ENCODE results near the gene RCBTB1.

DNA sequence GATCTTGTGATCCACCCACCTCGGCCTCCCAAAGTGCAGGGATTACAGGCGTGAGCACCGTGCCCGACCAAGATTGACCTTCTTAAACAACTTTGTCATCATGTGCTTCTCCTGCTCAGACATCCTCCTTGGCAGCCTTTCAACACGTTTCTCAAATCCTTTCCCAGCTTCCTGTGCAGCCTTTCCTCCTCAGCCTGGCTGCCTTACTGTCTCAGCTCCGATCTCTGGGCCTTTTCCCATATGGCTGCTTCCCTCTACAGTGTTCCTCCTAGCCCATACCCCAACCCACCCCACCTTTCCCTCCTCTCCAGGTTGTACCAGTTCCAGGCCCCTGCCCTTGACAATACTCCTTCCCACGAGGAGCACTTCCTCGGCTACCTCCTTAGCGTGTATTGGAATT lies 82.4 kb downstream of the RCBTB1 start:
- TF ChIP-seq, protein P1, sequence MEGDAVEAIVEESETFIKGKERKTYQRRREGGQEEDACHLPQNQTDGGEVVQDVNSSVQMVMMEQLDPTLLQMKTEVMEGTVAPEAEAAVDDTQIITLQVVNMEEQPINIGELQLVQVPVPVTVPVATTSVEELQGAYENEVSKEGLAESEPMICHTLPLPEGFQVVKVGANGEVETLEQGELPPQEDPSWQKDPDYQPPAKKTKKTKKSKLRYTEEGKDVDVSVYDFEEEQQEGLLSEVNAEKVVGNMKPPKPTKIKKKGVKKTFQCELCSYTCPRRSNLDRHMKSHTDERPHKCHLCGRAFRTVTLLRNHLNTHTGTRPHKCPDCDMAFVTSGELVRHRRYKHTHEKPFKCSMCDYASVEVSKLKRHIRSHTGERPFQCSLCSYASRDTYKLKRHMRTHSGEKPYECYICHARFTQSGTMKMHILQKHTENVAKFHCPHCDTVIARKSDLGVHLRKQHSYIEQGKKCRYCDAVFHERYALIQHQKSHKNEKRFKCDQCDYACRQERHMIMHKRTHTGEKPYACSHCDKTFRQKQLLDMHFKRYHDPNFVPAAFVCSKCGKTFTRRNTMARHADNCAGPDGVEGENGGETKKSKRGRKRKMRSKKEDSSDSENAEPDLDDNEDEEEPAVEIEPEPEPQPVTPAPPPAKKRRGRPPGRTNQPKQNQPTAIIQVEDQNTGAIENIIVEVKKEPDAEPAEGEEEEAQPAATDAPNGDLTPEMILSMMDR (IDR thresholded peaks at IDR 0.05) = no peak
- TF ChIP-seq EZH2 (IDR thresholded peaks at IDR 0.05) = no peak

Data from neural progenitor cell (in vitro differentiated cells).